NCI-H2196 (cell line): ENCODE results near the gene CHERP.
"Not testable (repeated sequence)": the region's sequence is repeated elsewhere in the genome, so short reads cannot be mapped to it uniquely, and the experiment has no call there.

Experiments used
- DNase-seq: peaks from one replicate; lab custom pipeline; 2025; ENCODE audit not compliant: unreplicated experiment; lab: John Stamatoyannopoulos, UW

Gene CHERP

DNA sequence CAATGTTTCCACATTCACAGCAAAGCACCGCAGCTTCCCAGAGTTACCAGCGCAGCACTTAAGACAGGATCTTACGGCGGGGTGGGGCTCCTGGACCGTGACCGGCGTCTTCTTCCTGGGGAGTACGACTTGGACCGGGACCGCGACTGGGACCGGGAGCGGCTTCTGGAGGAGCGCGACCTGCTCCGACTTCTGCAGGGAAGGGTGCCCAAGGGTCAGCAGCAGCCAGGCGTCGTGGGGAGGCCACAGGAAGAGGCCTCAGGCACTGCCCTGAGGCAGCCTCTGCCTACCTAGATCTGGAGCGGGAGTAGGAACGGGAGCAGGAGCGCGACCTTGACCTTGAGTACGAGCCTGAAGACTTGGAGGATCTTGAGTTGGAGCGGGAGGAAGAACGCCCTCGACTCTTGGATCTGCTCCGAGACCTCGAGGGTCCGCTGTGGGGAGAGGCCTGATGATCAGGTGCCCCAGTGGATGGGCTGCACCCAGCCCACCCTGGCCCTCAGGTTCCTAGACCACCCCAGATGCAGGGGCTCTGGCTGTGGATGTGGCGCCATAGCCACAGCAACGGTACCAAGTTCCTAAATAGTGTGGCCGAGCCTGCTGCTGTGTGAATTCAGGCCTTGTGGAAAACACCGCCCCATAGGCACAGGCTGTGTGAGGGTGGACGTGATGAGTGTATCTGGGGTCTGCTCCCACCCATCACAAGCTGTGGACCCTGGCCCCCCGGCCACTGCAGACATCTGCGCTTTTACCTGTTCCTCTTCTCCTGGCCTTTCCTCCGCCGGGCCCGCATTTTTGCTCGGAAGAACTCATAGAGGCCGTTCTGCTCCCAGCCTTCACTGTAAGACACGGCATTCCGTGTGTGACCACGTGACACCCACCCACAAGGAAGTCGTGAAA is 21.9 kb downstream of the CHERP start:
- no peak for DNase-seq

DNA sequence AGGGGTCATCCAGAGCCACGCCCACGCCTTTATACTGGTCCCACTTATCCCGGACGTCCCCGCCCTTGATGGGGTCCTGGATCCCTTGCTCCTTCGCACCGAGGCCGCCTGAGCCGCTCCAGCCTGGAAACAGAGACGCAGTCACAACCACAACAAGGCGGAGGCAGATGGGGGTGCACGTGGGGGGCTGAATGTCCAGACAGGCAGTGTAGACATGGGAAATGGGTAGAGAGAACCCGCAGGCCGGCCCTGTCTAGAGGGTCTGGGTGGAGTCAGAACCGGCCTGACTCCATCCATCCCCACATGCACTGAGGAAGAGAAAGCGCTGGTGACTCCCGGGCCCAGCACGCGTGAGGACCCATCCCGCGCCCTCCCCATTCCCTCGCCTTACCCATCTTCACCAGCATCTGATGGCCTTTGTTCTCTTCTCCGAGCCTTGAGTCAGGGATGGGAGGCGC is 23.0 kb downstream of the CHERP start:
- DNase-seq = no peak

DNA sequence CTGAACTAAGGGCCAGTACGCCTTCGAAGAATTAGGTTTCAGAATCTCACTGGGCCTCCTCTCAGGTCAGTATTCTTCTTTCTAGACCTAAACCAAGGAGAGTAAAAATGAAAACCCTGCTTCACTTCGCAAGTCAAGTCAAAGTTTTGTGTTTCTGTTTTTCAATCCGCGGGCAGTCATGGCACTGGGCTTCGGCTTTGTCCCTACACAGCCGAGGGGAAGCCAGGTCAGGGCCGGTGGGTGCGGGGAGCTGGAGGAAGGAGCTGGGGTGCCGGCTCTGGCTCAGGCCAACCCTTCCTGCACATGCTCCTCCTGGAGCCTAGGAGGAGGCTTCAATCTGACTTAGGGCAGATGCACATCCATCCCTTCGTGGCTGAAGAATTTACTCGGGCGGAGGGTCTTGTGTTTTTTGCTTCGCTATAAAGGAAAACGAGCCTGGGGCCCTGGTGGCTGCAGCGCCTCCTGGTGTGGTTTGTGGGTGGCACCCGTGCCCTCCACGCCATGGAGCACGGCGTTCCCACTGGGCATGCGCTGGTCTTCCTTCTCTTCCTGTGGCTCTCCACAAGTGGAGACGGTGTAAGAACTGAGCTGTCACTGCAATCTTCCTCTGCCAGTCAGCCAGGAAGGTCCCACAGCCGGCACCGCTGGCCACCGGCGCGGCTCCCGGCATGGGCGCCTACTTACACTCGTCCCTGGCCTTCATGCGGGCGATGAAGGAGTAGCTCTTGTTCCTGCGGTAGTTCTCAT is 23.6 kb downstream of the CHERP start:
- DNase-seq = no peak

DNA sequence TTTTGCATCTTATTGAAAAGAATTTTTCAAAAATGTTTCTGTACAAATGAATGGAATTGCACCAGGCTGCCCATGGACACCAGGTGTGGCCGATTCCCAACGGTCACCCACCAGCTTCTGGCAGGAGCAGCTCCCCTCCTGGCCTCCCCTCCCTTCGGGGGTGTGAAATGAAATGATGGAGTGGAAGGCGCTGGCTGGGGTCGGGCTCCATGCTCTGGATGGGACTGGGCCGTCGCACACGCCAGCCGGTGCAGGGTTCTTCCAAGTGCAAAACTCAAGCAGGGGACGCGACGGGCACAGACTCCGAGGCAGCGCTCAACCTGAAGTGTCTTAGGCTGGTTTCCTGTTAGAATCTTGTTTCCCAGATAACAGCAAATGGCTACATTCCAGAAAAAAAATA is 24.2 kb downstream of the CHERP start:
- no peak for DNase-seq

DNA sequence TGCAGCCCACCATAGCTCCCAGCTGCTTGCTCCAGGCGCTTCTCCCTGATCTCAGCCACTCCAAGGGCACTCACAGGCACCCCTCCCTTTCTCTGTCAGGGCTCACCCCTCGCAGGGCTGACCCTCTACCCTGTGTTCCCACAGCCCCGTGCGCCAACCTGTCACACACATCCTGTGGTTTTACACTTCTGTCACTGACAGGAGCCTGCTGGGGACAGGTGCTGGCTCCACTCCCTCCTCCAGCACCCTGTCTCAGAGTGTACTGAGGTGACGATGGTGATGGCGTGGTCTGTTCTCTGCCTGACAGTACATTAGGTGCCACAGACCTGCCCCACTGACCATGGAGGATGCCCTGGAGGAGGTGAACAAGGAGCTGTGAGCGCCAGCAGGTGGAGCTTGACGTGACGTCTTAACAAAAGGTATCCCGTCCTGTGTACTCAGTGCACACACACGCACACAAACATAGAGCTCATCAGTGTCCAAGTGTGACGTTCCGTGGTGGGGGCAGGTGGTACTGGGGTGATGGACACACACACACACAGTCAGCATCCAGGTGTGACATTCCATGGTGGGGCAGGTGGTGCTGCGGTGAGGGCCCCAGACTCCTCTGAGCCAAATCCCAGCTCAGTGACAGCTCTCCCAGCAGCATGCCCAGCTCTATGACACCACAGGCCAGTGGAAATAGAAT is 25.2 kb downstream of the CHERP start:
- DNase-seq = no peak

DNA sequence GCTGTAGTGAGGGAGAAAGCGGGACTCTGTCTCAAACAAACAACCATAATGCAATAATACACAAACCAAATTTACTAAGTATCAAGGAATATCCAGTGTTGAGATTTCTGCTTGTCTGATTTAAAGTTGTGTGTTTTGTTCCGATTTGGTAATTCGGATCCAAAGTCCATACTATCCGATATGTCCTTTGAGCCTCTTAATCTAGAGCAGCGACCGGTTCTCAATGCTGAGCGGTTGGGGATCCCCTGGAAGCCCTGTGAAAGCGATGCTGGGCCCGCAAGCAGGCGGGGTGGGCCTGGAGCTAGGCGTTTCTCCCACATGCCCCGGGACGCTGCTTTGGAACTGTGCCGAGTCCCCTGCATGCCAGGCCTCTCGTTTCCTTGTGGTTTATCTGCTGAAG is 25.9 kb downstream of the CHERP start:
- no peak for DNase-seq

DNA sequence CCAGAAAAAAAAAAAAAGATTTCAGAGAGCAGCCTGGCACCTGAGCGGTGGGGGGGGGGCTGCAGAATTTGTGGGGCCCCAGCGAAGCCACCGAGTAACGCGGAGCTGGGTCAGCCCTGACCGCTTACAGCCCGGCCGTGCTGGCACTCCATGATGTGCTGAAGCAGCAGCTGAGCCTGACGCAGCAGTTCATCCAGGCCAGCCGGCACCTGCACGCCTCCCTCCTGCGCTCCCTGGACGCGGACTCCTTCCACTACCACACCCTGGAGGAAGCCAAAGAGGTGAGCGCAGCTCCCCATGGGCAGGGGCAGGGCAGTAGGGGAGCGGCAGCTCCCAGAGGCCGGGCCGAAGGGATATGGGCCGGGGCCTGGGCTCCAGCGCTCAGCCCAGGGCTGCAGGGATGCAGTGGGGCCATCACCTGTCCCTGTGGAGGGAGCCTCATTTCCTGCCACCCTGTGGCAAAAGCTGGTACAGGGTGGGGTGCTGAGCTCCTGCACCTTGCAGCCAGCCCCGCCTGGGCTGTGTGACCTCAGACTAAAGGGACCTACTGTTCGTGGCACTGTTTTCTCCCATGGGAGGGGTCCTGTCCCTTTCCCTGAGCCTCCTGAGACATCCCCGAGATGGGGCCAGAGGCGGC is 27.7 kb downstream of the CHERP start:
- no peak for DNase-seq

DNA sequence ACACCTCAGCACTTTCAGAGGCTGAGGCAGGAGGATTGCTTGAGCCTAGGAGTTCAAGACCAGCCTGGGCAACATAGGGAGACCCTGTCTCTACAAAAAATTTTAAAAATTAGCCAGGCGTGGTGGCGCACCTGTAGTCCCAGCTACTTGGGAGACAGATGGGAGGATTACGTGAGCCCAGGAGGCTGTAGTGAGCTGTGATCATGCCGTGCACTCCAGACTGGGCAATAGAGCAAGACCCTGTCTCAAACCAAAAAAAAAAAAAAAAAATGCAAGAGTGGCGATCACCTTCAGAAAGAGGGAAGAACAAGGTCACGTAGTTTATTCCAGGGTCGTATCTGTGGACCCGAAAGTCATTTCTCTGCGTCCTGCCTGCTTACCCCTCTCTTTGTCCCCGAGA is 29.6 kb downstream of the CHERP start:
- not testable (repeated sequence) for DNase-seq

DNA sequence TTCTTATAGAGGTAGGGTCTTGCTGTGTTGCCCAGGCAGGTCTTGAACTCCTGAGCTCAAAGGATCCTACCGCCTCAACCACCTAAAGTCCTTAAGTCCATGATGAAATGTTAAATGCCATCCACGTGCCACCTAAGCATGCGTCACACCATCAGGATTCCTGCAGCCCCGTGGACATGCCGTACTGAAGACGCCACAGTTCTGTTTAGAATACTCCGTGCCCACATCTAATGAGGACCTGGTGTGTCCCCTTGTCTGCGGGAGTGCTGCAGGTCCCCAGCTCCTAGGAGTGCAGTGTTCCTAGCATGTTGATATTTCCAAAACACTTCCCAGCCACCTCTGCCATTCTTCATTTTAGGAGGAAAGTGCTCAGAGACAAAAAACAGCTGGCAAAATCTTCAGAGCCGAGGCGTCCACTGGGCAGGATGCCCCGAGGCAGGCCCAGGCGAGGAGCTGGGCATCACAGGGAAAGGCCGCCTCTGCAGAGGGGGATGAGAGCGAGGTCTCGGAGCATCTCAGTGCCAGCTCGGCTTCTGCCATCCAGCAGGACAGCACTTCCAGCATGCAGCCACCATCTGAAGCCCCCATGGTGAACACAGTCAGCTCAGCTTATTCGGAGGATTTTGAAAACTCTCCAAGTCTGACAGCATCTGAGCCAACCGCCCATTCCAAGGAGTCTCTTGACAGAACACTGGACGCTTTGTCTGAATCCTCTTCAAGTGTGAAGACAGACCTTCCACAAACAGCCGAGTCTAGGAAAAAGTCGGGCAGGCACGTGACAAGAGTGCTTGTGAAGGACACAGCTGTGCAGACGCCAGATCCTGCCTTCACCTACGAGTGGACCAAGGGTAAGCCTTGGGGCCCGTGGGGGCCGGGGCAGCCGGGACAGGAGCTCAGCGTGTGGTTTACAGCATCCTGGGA is 32.8 kb downstream of the CHERP start:
- no peak for DNase-seq

DNA sequence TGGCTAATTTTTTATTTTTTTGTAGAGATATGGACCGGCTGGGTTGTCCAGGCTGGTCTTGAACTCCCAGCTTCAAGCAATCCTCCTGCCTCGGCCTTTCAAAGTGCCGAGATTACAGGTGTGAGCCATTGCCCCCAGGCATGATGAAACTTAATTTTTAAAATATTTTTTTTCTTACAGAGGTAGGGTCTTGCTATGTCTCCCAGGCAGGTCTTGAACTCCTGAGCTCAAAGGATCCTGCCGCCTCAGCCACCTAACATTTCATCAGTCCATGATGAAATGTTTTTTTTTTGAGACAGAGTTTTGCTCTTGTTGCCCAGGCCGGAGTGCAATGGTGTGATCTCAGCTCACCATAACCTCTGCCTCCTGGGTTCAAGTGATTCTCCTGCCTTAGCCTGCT is 33.7 kb downstream of the CHERP start:
- DNase-seq = no peak

DNA sequence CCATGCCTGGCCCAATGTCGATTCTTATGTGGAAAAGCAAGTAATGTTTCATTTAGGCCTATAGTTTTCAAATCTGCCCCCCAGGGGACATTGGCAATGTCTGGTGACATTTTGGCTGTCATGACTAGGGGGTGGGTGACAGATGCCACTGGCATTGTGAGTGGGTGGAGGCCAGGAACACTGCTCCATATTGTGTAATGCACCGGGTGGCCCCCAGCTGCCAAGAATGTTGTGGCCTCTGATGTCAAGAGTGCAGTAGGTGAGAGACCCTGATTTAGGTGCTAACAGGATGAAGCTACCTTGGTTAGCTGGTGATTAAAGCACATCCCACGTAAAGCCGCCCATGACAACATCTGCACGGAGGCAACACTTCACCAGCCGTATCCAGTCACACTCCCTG is 35.3 kb downstream of the CHERP start:
- DNase-seq = no peak

DNA sequence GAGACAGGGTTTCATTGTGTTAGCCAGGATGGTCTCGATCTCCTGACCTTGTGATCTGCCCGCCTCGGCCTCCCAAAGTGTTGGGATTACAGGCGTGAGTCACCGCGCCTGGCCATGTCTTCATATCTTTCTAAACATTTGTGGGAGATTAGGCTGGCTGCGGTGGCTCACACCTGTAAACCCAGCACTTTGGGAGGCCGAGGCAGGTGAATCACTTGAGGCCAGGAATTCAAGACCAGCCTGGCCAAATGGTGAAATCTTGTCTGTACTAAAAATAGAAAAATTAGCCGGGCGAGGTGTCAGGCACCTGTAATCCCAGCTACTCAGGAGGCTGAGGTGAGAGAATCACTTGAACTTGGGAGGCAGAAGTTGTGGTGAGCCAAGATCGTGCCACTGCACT is 36.1 kb downstream of the CHERP start:
- DNase-seq = not testable (repeated sequence)

DNA sequence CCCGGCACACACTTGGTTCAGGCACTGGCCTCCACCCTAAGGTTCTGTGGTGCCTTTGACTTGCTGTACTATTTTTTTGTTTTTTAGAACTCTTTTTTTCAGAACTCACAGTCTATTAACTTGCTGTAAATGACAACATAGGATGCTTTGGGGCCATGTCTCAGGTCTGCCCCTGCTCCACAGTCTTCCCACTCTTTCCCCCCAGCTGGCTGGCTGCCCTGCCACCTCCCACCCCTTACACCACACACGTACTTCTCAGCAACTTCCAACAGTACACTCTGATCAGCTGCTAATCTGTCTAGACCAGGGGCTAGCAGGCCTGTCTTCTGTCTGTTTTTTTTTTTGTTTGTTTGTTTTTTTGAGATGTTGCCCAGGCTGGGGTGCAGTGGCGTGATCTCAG is 38.0 kb downstream of the CHERP start:
- no peak for DNase-seq

DNA sequence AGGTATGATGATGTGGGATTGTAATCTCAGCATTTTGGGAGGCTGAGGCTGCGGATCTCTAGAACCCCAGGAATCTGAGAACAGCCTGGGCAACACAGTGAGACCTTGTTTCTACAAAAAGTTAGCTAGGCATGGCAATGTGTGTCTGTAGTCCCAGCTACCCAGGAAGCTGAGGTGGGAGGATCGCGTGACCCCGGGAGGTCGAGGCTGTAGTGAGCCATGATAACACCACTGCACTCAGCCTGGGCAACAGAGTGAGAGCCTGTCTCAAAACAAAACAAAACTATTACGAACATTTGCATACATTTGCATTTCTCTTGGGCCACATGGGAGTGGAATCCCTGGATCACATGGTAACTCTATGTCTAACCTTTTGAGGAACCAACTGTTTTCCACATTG is 44.4 kb downstream of the CHERP start:
- DNase-seq = no peak

DNA sequence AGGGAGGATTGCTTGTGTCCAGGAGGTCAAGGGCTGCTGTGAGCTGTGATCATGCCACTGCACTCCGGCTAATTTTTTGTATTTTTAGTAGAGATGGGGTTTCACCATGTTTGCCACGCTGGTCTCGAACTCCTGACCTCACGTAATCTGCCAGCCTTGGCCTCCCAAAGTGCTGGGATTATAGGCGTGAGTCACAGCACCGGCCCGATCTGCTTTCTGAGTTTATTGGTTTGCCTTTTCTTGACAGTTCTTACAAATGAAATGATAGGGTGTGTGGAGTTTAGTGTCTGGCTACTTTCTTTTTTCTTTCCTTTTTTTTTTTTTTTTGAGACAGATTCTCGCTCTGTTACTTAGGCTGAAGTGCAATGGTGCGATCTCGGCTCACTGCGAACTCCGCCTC is 45.2 kb downstream of the CHERP start:
- no peak for DNase-seq

DNA sequence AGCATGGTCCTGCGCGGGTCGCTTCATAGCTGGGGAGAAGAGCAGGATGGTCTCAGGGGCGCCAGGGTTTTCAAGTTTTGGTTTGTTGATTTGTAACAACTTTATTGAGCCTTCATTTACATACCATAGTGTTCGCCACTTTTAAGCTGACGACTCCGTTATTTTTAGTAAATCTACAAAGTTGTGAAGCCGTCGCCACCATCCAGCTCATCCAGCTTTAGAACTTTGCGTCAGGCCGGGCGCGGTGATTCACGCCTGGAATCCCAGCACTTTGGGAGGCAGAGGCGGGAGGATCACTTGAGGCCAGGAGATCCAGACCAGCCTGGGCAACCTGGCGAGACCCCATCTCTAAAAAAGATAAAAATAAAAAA is 45.6 kb downstream of the CHERP start:
- DNase-seq = no peak

DNA sequence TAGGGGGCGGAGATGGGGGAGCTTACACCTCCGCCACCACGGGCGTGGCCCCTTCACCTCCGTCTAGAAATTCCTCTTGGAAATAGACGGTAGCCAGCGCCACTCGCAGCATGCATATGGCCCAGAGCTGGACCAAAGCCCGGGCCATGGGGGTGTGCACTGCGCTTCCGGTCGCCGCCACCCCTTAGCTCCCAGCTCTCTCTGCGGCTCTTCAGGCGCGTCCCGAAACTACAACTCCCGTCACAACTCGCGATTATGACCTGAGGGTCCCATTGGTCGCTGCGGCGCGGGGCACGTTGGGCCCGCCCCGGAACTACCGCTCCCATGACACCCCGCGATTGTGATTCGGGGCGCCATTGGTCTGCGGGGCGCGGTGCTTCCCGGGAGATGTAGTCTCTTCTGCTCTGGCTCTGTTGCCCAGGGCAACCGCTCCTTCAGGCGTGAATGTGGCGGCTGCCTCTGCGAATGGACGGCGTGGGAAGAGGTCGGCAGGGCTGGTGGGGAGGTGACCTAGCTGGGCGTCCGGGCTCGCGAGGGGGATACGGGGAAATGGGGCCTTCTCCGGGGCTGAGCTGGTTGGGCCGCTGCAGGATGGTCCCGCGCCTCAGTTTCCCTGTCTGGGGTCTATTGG is 46.1 kb downstream of the CHERP start, which contains the start of the genes C19orf44 and CALR3:
C19orf44 (plus strand) TSS at position 413 of the 631 bp plus-strand sequence. CDS start 4,399 bp downstream, outside the sequence.
CALR3 (minus strand) TSS at position 186 of the 631 bp plus-strand sequence; CDS start at position 148, 38 bp downstream.
- peak; percentile 99 for DNase-seq

DNA sequence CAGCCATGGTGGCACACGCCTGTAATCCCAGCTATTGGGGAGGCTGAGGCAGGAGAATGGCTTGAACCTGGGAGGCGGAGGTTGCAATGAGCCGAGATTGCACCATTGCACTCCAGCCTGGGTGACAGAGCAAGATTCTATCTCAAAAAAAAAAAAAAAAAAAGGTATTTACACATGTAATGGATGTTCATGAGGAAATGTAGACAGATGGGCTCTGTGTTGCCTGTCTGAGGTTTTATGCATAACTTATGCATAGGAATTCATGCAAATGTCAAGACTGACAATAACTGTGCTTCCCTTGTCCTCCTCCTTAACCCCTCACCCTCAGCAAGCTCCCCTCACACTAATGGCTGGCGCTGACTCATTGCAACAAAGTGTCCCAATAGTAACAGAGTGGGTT is 55.8 kb downstream of the CHERP start:
- not testable (repeated sequence) for DNase-seq

DNA sequence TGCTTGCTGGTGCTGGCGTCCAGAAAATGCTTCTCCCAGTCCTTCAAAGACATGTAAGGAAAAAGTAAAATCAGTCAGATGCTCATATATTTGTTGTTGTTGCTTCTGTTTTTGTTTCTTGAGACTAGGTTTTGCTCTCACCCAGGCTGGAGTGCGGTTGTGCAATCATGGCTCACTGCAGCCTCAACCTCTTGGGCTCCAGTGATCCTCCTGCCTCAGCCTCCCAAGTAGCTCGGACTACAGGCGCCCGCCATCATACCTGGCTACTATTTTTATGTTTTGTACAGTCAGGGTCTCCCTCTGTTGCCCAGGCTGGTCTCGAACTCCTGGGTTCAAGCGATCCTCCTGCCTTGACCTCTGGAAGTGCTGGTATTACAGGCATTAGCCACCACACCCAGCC is 59.5 kb downstream of the CHERP start:
- DNase-seq = no peak
